NOMO-1 treated with DMSO at 0.1 percent for 48 hours (cell line): ENCODE results near the gene OPN1MW.
"Not testable (repeated sequence)": the region's sequence is repeated elsewhere in the genome, so short reads cannot be mapped to it uniquely, and the experiment has no call there.

Source experiments
- DNase-seq: peaks from one replicate; lab custom pipeline; 2025; ENCODE audit not compliant: unreplicated experiment; lab: John Stamatoyannopoulos, UW

Gene OPN1MW

DNA sequence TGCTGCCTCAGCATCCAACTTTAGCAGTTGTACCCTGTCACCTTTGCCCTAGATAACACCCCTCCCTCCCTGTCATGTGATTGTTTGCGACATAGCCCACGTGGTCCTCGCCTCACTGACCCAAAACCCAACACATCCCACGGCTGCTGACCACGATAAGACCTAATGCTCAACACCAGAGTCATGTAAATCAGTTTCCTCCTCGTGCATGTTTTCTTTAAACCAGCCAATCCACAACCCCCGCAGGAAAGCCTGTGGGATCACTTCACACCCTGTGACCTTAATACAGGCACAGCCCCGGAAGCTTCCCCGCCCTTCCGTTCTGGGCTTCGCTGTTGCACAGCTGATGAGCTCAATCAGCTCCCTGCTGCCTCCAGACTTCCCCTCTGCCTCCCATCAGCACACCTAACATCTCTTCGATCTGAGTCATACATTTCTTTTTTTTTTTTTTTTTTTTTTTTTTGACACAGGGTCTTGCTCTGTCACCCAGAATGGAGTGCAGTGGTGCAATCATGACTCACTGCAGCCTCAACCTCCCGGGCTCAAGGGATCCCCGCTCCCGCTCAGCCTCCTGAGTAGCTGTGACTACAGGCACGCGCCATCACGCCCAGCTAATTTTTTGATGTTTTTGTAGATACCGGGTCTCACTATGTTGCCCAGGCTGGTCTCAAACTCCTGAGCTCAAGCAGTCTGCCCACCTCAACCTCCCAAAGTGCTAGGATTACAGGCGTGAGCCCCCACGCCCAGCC lies 27.4 kb downstream of the OPN1MW start:
- DNase-seq: not testable (repeated sequence)

DNA sequence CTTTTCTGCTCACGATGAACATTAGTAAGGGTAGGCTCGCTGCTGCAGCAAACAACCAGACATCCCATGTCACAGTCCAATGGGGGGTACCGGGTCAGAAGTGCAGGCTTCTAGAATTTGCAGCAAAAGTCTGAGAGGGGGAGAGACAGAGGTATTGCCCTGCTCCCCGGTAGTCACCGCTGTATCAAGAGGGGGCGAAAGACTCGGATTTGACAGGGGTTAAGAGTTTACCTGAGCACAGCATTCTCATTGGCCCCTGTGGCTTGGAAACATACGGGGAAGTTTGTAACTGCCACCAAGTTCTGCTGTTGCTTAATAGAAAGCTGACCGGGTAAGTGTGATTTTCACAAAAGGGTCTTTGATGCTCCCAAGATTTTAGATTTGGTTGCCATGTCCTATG lies 28.7 kb downstream of the OPN1MW start:
- not testable (repeated sequence) for DNase-seq

DNA sequence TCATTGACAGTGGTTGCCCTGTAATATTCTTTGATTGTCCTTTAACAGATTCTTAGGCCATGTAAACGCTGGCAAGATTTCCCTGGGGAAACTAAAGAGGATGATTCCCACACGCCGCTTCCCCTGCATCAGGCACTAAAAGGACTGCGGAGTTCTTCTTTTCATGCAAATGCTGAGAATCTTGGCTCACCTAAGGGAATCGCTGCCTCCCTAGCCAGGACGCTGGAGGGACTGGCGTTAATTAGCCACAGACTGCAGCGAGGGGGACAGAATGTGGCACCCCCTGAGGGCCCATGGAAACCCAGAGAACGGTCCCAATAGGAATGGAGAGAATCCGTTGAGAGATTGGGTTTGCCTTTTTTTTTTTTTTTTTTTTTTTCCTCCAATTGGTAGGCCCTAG lies 29.1 kb downstream of the OPN1MW start:
- DNase-seq: not testable (repeated sequence)

DNA sequence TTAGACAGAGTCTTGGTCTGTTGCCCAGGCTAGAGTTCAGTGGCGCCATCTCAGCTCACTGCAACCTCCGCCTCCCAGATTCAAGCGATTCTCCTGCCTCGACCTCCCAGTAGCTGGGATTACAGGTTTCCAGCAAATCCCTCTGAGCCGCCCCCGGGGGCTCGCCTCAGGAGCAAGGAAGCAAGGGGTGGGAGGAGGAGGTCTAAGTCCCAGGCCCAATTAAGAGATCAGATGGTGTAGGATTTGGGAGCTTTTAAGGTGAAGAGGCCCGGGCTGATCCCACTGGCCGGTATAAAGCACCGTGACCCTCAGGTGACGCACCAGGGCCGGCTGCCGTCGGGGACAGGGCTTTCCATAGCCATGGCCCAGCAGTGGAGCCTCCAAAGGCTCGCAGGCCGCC lies 37.1 kb downstream of the OPN1MW start, which contains the start of gene OPN1MW2:
Gene OPN1MW2 (plus strand): TSS at position 301 of the 400 bp plus-strand sequence. CDS start 60 bp downstream, at position 361.
- DNase-seq: not testable (repeated sequence)

DNA sequence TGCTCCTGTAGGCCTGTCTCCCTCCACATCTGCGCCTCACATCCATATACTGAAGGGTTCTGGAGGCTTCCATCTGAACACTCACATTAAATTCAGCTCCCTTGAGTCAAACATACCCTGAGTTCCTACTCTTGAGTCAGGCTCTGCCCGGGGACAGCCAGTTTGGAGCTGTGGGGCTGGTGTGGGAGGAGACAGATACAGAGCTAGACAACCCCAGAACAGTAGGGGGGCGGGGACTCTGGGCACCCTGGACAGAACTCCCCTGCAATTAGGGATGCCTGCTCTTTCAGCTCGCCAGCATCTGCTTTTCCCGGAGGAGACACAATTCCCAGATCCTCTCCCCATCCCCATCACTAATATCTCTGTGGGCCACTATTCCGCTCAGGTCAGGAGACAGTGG lies 42.9 kb downstream of the OPN1MW start:
- DNase-seq: not testable (repeated sequence)

DNA sequence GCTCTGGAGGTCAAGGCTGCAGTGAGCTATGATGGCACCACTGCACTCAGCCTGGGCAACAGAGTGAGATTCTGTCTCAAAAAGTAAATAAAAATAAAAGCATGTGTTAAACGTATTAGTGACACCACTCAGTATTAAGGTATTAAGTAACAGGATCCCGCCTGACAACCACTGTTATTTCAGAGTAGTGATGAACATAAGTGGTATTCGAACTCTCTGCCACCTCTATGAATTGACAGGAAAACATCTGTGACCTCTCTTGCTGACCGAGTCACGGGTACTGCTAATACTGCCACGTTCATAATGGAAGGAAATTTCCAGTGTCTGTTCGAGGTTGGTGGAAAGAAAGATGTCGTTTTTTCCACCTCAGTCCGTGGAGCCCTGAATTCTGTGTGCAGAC lies 44.3 kb downstream of the OPN1MW start:
- not testable (repeated sequence) for DNase-seq

DNA sequence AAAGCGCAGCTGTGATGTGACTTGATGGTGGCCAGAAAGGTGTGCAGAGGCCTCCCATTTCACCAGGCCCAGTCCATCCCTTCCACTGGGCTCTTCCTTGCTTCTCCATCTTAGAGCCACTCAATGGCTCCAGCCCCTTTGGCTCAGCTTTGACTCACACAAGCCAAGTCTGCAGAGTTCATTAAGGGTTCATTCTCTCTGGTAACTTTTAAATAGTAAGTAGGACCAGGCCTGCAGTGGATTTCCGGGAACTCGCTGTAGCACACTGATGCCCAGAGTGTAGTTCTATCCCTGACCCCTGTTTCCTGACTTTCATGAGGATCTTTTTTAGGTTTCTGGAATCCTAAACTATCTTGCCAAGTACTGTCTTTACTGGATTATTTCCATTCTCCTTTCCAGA lies 49.0 kb downstream of the OPN1MW start:
- not testable (repeated sequence) for DNase-seq

DNA sequence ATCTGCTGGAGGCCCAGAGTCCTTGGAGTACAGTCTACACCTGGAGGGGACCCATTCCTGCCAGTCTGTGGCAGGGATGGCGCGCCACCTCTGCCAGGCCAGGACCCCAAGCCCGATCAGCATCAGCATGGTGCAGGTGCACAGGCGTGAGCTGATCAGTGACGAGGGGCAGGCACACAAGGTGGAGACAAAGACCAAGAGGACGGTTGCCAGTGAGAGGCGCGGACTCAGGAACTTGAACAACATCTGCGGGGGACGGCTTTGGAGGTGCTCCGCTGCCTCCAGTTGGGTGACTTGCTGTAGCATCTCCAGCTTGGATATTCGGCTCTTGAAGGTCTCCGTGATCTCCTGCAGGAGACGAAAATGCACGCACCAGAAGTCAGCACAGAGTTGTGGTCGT lies 51.2 kb downstream of the OPN1MW start:
- not testable (repeated sequence) for DNase-seq

DNA sequence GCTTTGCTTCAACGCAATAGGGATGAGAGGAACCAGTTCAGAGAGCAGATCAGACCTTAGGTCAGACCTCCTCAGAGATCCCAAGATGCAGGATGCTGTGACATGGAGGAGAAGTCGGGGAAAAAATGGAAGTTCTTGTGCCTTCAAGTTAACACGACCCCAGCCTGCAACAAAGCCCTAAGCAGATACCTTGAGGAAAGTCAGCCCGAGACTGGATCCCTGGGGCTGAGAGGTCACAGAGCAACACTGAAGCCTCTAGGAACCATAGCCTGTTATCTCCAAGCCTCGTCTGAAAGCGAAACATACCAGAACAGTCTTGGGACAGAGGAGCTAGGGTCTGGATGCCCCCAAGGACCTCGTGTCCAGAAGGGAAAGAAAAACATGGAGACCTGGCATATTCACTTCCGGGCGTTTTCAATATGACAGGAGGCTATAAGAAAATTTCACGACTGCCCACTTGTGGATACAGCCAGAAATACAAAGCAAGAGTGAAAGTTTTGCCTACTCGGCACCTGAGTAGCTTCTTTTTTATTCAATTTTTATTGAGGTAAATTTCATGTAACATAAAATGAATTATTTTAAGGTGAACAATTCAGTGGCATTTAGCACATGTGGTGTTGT lies 56.7 kb downstream of the OPN1MW start:
- not testable (repeated sequence) for DNase-seq

DNA sequence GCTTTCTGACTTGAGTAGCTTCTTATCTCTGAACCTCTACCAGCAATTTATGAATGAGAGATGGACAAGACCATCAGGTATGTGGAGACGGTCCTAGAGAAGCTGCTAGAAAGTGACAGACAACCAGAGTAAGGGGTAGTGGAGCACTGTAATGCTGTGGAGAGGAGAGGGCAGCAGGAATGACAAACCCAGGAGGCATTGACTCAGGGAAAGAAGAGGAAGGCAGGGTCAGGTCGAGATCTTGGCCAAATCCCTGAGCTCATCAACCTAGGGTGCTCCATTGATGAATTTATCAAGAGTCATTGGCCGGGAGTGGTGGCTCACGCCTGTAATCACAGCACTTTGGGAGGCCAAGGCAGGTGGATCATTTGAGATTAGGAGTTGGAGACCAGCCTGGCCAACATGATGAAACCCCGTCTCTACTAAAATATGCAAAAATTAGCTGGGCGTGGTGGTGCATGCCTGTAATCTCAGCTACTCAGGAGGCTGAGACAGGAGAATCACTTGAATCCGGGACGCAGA lies 57.6 kb downstream of the OPN1MW start:
- DNase-seq: not testable (repeated sequence)
